Measurements from ENCODE around the gene S100A7. TPM values are rescaled to one million over a fixed set of nuclear protein-coding genes. Genes with fewer than 3 reads are reported as not detected.

The S100A7 gene
- total and polyA plus RNA-seq, 4 donors, result 0.47 TPM; not detected in 3

DNA sequence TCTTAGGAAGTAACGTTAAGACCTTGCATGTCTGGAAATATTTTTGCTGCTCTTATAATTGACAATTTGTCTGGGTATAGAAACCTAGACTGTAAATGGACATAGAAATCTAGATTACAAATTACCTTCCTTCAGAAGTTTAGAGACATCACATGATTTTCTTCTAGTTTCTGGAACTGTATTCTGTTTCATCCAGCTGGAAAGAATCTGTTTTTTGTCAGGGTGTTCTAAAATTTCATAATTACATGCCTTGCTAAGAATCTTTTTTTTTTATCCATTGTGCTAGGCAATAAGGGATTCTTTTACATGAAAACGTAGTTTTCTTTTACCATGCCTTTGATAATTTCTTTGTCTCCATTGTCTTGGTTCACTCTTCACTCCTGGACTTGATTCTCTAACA, 20.7 kb upstream of the S100A7 start:
- Histone ChIP-seq H3K36me3 (ENCODE audit: control insufficient read depth in 4 of 4, insufficient read depth in 4 of 4, low read length in 4 of 4) (no peaks in the 10 kb centered on the region), H3K4me1 (ENCODE audit: control insufficient read depth in 5 of 5, insufficient read depth in 5 of 5, low read length in 5 of 5) (peaks cover 0 to 7% (median 0%) of the 10 kb centered on the region in 5 donors), H3K9ac (ENCODE audit: insufficient read depth in 1 of 2, low read length in 2 of 2) (no peak overlapping the region), H3K27ac (ENCODE audit: low read depth in 1 of 2, low read length in 1 of 2) (no peak overlapping the region), H3K27me3 (ENCODE audit: control insufficient read depth in 3 of 3, insufficient read depth in 3 of 3, low read length in 2 of 3) (no peaks in the 10 kb centered on the region), H3K9me3 (ENCODE audit: control insufficient read depth in 4 of 4, insufficient read depth in 3 of 4, low read length in 3 of 4) (peaks cover 0 to 2% (median 0%) of the 10 kb centered on the region in 4 donors), H3K4me3 (no peak overlapping the region)
- ATAC-seq (ENCODE audit: insufficient read depth, low FRiP score) (no peak), DNase-seq (peak in 2 of 3 donors; percentile 28 to 57)
- WGBS, 2 donors, result 44 to 54% methylated on average over 2 of the region's 2 CpGs
- TF ChIP-seq, protein P1, sequence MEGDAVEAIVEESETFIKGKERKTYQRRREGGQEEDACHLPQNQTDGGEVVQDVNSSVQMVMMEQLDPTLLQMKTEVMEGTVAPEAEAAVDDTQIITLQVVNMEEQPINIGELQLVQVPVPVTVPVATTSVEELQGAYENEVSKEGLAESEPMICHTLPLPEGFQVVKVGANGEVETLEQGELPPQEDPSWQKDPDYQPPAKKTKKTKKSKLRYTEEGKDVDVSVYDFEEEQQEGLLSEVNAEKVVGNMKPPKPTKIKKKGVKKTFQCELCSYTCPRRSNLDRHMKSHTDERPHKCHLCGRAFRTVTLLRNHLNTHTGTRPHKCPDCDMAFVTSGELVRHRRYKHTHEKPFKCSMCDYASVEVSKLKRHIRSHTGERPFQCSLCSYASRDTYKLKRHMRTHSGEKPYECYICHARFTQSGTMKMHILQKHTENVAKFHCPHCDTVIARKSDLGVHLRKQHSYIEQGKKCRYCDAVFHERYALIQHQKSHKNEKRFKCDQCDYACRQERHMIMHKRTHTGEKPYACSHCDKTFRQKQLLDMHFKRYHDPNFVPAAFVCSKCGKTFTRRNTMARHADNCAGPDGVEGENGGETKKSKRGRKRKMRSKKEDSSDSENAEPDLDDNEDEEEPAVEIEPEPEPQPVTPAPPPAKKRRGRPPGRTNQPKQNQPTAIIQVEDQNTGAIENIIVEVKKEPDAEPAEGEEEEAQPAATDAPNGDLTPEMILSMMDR (IDR thresholded peaks at IDR 0.05; ENCODE audit: control extremely low read depth, extremely low read depth), result no peak

DNA sequence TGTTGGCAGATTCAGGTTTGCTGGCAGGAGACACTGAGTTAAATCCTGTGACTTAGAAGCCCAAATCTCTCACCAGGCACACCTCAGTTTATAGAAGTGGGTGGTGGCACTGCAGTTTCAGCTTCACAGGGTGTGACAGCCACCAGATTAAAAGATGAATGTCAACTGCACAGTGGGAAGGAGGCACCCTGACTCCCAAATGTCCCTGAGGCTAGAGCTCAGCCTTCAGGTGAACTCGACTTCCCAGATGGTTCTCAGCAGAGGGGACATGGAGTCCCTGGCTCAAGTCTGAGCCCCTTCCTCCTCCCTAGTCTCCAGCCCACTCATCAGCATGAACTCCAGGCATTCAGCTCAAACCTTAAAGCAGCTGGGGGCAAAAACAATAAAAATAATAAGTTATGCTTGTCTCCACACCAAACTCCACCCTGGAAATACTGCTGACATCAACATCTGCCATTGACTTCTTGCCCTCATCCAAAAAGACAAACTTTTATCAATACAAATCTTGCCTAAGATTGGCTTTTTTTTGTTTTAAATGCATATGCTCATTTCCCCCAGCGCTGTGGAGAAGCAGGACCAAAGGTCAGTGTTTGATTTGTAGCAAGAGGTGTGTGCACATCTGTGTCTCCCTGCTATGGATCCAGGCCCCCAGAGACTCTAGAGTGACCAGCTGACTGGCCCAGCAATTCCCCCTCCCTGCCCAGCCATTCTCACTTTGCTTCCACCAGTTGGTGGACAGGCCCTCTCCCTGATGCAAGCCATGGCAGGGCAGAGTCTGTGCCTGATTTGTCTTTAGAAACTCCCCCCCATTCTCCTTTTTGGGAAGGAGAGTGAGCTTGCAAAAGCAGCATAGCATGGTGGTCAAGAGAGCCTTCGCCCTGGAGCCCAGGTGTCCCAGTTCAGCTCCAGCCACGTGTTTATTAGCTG, 18.5 kb upstream of the S100A7 start:
- no peak overlapping the region for H3K27ac ChIP-seq (ENCODE audit: low read depth in 1 of 2, low read length in 1 of 2)
- ATAC-seq (ENCODE audit: insufficient read depth, low FRiP score), result no peak
- H3K4me1 ChIP-seq (ENCODE audit: control insufficient read depth in 5 of 5, insufficient read depth in 5 of 5, low read length in 5 of 5), result peaks cover 0 to 7% (median 0%) of the 10 kb centered on the region in 5 donors
- whole genome bisulfite sequencing, 2 donors, result 53 to 69% methylated on average over 4 of the region's 4 CpGs
- no peak overlapping the region for H3K4me3 ChIP-seq
- H3K27me3 ChIP-seq (ENCODE audit: control insufficient read depth in 3 of 3, insufficient read depth in 3 of 3, low read length in 2 of 3), result no peaks in the 10 kb centered on the region
- H3K36me3 ChIP-seq (ENCODE audit: control insufficient read depth in 4 of 4, insufficient read depth in 4 of 4, low read length in 4 of 4), result no peaks in the 10 kb centered on the region
- peaks cover 0 to 2% (median 0%) of the 10 kb centered on the region in 4 donors for H3K9me3 ChIP-seq (ENCODE audit: control insufficient read depth in 4 of 4, insufficient read depth in 3 of 4, low read length in 3 of 4)
- H3K9ac ChIP-seq (ENCODE audit: insufficient read depth in 1 of 2, low read length in 2 of 2), result peak overlapping the region in 1 of 2 donors; percentile 61
- TF ChIP-seq, protein P1 (IDR thresholded peaks at IDR 0.05; ENCODE audit: control extremely low read depth, extremely low read depth), result no peak
- no peak for DNase-seq

DNA sequence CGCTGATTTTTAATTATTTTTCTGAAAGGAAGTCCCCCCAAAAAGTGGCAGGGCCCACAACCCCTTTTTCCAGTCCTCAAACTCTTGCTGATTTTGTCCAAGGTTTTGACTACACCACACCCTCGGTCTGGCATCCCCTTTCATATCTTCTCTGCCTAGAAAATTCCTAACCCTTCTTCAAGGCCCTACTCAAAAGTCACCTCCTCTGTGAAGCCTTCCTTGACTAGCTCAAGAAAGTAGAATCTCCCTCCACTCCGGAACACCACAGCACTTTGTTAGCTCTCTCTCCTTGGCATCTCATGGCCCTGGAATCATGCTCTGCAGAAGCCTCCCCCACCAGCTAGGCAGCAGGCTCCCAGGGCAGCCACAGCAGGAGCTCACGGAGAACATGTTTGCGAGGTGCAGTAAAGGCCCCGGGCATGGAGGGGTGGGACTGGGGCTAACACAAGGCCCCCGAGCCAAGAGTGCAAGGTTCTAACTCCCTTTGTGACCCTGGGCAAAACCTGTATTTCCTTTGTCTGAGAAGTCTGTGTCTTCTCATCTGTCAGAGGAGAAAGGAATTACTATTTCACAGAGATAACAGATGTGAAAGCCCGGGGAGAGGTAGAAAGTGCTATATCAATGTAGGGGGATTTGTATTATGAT, 17.7 kb upstream of the S100A7 start:
- no peak overlapping the region for H3K9ac ChIP-seq (ENCODE audit: insufficient read depth in 1 of 2, low read length in 2 of 2)
- H3K36me3 ChIP-seq (ENCODE audit: control insufficient read depth in 4 of 4, insufficient read depth in 4 of 4, low read length in 4 of 4), result no peaks in the 10 kb centered on the region
- WGBS, 2 donors, result 67 to 77% methylated on average over 8 of the region's 8 CpGs
- H3K4me3 ChIP-seq, result no peak overlapping the region
- ATAC-seq (ENCODE audit: insufficient read depth, low FRiP score) (no peak), DNase-seq (no peak)
- no peaks in the 10 kb centered on the region for H3K27me3 ChIP-seq (ENCODE audit: control insufficient read depth in 3 of 3, insufficient read depth in 3 of 3, low read length in 2 of 3)
- TF ChIP-seq, protein P1 (IDR thresholded peaks at IDR 0.05; ENCODE audit: control extremely low read depth, extremely low read depth), result no peak
- H3K9me3 ChIP-seq (ENCODE audit: control insufficient read depth in 4 of 4, insufficient read depth in 3 of 4, low read length in 3 of 4), result peaks cover 0 to 2% (median 0%) of the 10 kb centered on the region in 4 donors
- peaks cover 0 to 7% (median 0%) of the 10 kb centered on the region in 5 donors for H3K4me1 ChIP-seq (ENCODE audit: control insufficient read depth in 5 of 5, insufficient read depth in 5 of 5, low read length in 5 of 5)
- no peak overlapping the region for H3K27ac ChIP-seq (ENCODE audit: low read depth in 1 of 2, low read length in 1 of 2)

Measured in lung (tissue), 12 donors.